Mucosa of stomach (tissue), 1 donor: Measurements from ENCODE around the gene ADAMTSL5.
A peak's percentile ranks its signal among the peaks of the same experiment; 100 is the strongest.

Experiments used
- H3K27me3 ChIP-seq: one replicate; pipeline ENCODE4 v1.7.0; 2013; ENCODE audit warnings: mild to moderate bottlenecking, low read length; ENCODE audit not compliant: control insufficient read depth, insufficient read depth
- H3K36me3 ChIP-seq: one replicate; pipeline ENCODE4 v1.7.0; 2013; ENCODE audit warnings: low read length; ENCODE audit not compliant: control insufficient read depth, insufficient read depth
- H3K4me1 ChIP-seq: one replicate; pipeline ENCODE4 v1.7.0; 2013; ENCODE audit warnings: mild to moderate bottlenecking, low read length; ENCODE audit not compliant: control insufficient read depth, insufficient read depth
- H3K4me3 ChIP-seq: one replicate; pipeline ENCODE4 v1.7.0; 2013; ENCODE audit warnings: low read length
- H3K9ac ChIP-seq: one replicate; pipeline ENCODE4 v1.7.0; 2013; ENCODE audit warnings: mild to moderate bottlenecking, low read length, moderate library complexity
- H3K9me3 ChIP-seq: one replicate; pipeline ENCODE4 v1.7.0; 2013; ENCODE audit warnings: mild to moderate bottlenecking, low read length, moderate library complexity; ENCODE audit not compliant: control insufficient read depth
- donor health status: Pancreatic carcinoma.

The ADAMTSL5 gene

GRCh38 chr19:1512671-1513498 lies at the start of gene ADAMTSL5:
Gene ADAMTSL5, minus strand, starts transcription at chr19:1513019. Its CDS starts 2,076 bp downstream, at chr19:1510943.
- H3K27me3 ChIP-seq = peaks cover 26% of the 10 kb centered on the region

GRCh38 chr19:1561236-1561842 lies 48.5 kb upstream of the ADAMTSL5 start:
- H3K9me3 ChIP-seq = no peaks in the 10 kb centered on the region
- H3K36me3 ChIP-seq = no peaks in the 10 kb centered on the region
- no peaks in the 10 kb centered on the region for H3K27me3 ChIP-seq
- H3K4me3 ChIP-seq = no peak overlapping the region
- H3K4me1 ChIP-seq = no peaks in the 10 kb centered on the region
- H3K9ac ChIP-seq = no peak overlapping the region

More at GRCh38 chr19:1512671-1513498, at the start of gene ADAMTSL5:
- H3K9me3 ChIP-seq = no peaks in the 10 kb centered on the region
- peak within 1 kb of the TSS; percentile 66 for H3K9ac ChIP-seq
- H3K4me1 ChIP-seq = peaks cover 4% of the 10 kb centered on the region
- no peaks in the 10 kb centered on the region for H3K36me3 ChIP-seq
- peak within 1 kb of the TSS; percentile 14 for H3K4me3 ChIP-seq

- H3K4me3 ChIP-seq = no peak overlapping the region
- no peaks in the 10 kb centered on the region for H3K27me3 ChIP-seq
- H3K9me3 ChIP-seq = no peaks in the 10 kb centered on the region
- no peaks in the 10 kb centered on the region for H3K36me3 ChIP-seq
- no peak overlapping the region for H3K9ac ChIP-seq
- H3K4me1 ChIP-seq = no peaks in the 10 kb centered on the region
Measured at GRCh38 chr19:1560286-1560882, 47.6 kb upstream of the ADAMTSL5 start.

- no peak overlapping the region for H3K4me3 ChIP-seq
- H3K9me3 ChIP-seq = no peaks in the 10 kb centered on the region
- no peak overlapping the region for H3K9ac ChIP-seq
- H3K27me3 ChIP-seq = no peaks in the 10 kb centered on the region
- H3K4me1 ChIP-seq = no peaks in the 10 kb centered on the region
- H3K36me3 ChIP-seq = no peaks in the 10 kb centered on the region
Measured at GRCh38 chr19:1558552-1558951, 45.7 kb upstream of the ADAMTSL5 start.

GRCh38 chr19:1556390-1557070 lies 43.7 kb upstream of the ADAMTSL5 start:
- Histone ChIP-seq H3K4me1 (no peaks in the 10 kb centered on the region), H3K36me3 (no peaks in the 10 kb centered on the region), H3K4me3 (no peak overlapping the region), H3K9ac (no peak overlapping the region), H3K9me3 (no peaks in the 10 kb centered on the region), H3K27me3 (no peaks in the 10 kb centered on the region)

GRCh38 chr19:1555487-1556389 lies 42.9 kb upstream of the ADAMTSL5 start:
- Histone ChIP-seq H3K36me3 (no peaks in the 10 kb centered on the region), H3K9ac (no peak overlapping the region), H3K4me1 (no peaks in the 10 kb centered on the region), H3K4me3 (no peak overlapping the region), H3K9me3 (no peaks in the 10 kb centered on the region), H3K27me3 (no peaks in the 10 kb centered on the region)

GRCh38 chr19:1554968-1555367 lies 42.1 kb upstream of the ADAMTSL5 start:
- Histone ChIP-seq H3K9ac (no peak overlapping the region), H3K36me3 (no peaks in the 10 kb centered on the region), H3K27me3 (no peaks in the 10 kb centered on the region), H3K4me3 (no peak overlapping the region), H3K9me3 (no peaks in the 10 kb centered on the region), H3K4me1 (no peaks in the 10 kb centered on the region)

- Histone ChIP-seq H3K4me3 (no peak overlapping the region), H3K9me3 (no peaks in the 10 kb centered on the region), H3K27me3 (no peaks in the 10 kb centered on the region), H3K4me1 (no peaks in the 10 kb centered on the region), H3K36me3 (no peaks in the 10 kb centered on the region), H3K9ac (no peak overlapping the region)
Measured at GRCh38 chr19:1553415-1553814, 40.6 kb upstream of the ADAMTSL5 start.

GRCh38 chr19:1551068-1552040 lies 38.5 kb upstream of the ADAMTSL5 start:
- no peaks in the 10 kb centered on the region for H3K4me1 ChIP-seq
- H3K4me3 ChIP-seq = no peak overlapping the region
- H3K9me3 ChIP-seq = no peaks in the 10 kb centered on the region
- peaks cover under 1% of the 10 kb centered on the region for H3K27me3 ChIP-seq
- no peaks in the 10 kb centered on the region for H3K36me3 ChIP-seq
- H3K9ac ChIP-seq = no peak overlapping the region

- H3K36me3 ChIP-seq = no peaks in the 10 kb centered on the region
- H3K9me3 ChIP-seq = no peaks in the 10 kb centered on the region
- H3K4me3 ChIP-seq = no peak overlapping the region
- H3K9ac ChIP-seq = no peak overlapping the region
- peaks cover 7% of the 10 kb centered on the region for H3K27me3 ChIP-seq
- peaks cover 4% of the 10 kb centered on the region for H3K4me1 ChIP-seq
Measured at GRCh38 chr19:1549332-1549945, 36.6 kb upstream of the ADAMTSL5 start.
